Stimulated activated CD4-positive, alpha-beta T cell treated with anti-CD3 and anti-CD28 coated beads, Interleukin-4, amount 100 ng/mL, for 4 hours (primary cell): Measurements from ENCODE around the gene KCNH1.

Experiments used
- DNase-seq, 2 experiments: peaks; one replicate each; pipeline ENCODE4 v3.0.0-alpha.2; 2020

Gene KCNH1

DNA sequence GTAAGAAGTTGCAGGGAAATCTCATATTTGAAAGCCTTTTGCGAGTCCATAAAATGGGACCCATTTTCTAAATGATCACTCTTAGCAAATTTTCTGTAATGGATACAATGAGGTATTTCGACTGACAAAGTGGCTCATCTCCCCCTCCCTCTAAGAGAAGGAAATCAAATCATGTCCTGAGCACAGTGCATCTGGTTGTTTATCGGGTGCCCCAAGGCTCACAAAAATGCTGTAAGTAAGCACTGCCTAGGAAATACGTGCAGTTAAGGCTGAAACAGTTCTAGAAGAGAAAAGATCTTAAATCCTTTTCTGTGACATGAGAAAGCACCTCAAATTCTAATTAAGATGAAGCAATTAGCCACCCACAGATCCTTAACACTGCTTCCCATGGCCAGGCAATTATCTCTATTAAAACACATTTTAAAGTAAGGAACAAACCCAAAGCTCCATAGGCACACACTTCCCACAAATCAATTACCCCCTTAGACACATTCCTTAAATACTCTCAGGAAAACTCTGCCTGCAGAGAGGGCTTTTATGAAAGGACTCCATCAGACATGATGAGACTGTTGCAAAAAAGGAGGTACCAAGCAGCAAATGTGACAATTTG lies 216.3 kb downstream of the KCNH1 start:
- DNase-seq, result no peak

DNA sequence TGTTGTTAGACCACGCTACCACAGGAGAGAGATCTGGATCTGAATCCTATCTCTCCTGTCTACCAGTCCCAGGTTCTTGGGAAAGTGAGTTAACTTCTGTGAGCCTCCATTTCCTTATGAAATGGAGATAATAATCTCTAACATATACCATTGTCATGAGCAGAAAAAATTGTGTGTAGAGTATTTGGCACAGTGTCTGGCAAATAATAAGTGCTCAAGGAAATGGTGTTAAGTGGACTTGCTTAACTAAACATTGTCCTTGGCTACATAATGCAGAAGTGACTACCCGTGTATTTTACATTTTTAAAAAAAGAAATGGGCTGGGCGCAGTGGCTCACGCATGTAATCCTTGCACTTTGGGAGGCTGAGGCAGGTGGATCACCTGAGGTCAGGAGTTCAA lies 217.4 kb downstream of the KCNH1 start:
- DNase-seq, result no peak

DNA sequence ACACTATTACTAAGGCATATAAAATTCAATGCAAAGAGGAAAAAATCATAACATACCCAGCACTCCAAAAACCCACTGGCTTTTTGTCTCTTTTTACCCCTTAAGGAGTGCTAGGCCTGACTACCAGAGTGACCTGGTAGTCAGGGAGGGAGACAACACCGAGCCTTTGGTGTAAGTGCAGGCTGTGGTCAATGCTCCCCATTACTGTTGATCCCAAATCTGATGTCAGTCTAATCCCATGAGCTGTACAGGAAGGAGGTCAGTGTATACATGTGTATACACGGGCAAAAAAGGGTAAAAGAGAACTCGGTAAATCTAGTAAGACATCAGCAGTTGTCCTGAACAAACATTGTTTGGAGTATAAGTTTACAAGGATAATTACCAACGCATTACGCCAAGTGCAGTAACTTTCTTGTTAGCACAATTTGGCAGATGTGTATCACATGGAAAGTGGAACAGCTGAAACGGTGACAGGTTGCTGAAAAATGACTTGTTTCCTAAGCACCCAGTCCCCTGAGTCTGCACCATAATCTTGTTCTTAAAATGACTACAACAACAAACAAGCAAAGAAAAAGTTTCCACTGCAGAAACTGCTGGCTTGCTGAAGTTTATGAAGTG lies 217.9 kb downstream of the KCNH1 start:
- no peak for DNase-seq

DNA sequence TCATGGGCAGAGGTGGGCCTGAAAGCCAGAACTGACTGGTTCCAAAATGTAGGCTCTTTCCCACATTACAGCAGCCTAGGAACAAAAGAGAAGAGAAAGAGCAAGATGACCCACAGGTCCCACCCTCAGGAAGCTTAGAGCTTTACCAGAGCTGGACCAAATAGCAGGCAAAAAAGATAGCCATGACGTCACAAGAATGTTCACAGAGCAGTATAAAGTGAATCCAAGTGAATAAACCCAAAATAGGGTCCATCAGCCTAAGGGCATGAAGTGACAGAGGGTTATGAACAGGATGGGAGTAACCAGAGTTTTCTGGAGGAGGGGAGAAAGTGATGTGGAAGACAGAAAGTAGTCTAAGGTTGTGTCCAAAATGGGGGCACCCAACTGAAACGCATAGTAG lies 221.2 kb downstream of the KCNH1 start:
- DNase-seq, result no peak

DNA sequence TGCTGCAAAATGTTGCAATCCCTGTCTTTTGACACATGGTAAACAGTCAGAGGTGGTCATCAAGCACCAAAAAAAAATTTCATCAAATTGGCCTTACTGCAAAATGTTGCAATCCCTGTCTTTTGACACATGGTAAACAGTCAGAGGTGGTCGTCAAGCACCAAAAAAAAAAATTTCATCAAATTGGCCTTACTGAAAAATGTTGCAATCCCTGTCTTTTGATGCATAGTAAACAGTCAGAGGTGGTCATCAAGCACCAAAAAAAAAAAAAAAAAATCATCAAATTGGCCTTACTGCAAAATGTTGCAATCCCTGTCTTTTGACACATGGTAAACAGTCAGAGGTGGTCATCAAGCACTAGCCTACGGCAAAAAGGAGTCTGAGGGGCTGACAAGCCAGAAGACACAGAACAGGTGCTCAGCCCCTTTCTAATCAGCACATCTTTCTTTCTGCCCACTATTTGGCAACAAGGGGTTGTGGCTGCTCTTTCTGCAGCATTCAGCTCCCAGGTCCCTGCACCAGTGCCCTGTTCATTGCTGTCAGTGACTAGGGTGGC lies 223.8 kb downstream of the KCNH1 start:
- no peak for DNase-seq

DNA sequence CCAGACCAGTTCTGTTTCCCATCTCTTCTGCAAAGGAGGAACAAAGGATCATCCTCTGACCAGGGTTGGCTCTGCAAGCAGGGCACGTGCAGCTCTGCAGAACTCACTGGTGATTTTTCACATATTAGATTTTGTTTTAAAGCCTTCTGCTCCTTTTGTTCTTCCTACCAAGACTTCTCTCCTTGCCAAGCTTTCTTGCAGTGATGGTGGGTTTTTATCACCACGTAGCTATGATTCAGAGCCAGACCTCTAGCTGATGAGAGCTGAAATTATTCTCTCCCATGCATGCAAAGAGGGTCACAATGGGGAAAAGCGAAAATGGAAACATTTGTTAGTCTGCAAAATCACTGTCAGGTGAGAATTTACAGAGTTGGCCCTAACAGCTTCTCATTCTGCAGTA lies 225.2 kb downstream of the KCNH1 start:
- DNase-seq, result no peak

DNA sequence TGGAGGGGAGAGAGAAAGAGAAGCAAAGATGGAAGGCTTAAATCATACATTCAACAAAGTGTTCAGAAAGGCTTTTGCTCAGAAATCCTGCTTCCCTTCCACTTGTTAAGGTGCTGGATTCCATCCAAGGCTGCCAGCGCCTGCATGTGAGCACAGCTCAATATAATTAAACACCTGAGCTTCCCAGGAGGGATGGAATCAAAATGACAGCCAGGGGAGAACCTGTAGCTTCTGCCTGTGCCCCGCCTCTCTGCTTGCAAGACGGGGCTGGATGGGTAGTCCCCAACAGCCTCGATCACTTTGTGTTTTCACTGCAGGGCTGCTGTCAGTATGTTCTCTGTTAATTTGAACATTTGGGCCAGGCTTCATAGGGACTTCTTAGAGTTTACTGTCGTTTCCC lies 225.7 kb downstream of the KCNH1 start:
- no peak for DNase-seq

DNA sequence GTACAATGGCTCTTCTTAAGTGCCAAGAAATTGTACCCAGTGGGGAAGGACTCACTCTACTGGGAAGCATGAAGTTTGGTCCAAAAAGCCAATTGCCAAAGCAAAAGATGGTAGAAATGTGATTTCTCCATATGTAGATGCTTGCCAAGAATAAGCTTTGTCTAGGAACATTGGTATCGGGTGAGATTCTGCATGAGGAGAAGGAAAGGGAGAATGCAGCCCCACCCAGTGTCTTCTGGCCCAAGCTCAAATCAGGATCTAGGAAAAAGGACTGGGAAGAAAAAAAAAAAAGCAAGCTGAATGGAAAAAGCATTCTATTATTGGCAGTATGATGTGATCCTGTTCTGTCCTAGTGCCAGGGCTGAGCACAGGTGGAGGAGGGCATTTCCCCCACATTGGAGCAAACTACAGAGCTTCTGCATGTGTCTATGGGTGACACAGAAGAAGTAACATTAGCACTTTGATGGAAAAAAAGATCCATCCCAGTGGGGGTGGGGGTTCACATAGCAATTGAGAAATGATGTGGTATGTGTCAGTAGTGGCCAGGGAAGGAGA lies 226.6 kb downstream of the KCNH1 start:
- DNase-seq, result no peak

DNA sequence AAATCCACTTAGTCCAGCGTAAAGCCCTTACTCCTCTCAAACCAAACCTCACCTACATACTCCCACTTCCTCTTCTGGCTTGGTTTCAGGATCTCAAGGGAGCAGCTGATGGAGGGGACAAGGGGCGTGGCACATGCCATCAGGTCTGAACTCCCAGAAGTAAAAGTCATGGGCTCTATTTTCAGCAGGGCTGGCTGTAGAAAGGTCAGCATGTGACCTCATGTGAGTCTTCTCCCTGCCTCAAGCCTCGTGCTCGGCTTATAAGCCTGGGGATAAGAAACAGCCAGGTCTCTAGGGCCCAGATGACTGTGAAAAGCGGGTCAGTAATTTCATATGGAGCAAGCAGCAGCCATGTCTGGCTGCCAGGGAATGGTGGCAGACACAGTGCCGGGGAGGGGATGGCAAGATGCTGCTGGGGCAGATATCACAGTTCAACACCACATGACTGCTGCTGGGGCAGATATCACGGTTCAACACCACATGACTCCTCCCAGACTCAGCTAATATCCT lies 227.9 kb downstream of the KCNH1 start:
- no peak for DNase-seq

DNA sequence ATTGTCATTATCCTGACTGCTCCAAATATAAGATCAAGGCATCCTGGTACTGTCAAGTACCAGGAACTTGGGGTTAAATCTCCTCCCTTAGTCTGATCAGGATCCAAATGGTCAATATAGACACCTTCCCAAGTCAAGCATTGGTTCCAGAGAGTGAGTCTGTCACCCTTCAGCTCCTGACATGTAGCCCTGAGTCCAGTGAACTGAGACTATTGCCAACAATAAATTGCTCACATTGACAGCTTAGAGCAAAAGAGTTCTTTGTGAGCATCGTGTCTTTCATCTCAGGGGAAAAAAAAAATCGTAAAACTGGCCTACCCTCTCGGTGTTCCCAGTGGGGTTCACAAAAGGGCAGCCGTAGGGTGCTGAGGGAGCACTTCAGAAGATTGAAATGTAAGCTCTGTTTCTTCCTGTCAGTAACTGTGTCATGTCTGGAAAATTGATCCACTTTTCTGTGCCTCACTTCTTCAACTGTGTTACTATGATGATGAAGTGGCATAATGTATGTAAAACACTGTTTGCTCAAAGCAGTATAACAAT lies 228.5 kb downstream of the KCNH1 start:
- DNase-seq, result no peak

DNA sequence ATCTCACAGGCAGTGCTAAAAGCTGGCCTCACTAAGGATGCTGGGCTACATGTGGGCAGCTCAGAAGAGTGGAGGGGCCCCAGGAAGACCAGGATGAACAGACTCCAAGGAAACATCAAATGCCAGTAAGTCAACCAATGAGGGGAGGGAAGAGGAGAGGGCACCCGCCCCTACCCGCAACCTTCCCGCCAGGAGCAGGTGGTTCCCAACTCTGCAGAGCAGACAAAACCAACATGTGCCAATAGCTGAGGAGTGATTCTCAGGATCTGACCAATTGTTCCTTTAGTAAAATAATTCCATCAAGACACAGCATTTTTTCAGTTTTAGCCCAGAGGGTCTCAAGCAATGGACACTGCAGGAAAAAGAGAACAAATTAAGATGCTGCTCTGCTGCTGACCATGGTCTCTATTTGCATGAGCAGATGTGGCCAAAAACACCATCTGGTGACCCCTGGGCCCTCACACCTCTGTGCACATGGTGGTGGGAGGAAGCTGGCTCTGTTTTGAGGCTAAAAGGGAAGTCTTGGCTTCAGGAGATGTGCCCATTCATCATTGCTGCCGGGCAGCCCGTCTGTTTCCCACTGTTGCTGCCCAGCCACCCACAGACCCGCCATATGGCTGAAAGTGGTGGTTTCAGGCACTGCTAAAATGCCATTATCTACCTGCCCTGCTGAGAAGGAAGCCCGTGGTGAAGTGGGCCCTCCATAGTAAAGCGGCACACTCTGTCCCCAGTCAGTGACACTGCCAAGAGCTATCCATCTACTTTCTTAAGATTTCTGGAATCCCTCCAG lies 231.8 kb downstream of the KCNH1 start:
- DNase-seq, result no peak

DNA sequence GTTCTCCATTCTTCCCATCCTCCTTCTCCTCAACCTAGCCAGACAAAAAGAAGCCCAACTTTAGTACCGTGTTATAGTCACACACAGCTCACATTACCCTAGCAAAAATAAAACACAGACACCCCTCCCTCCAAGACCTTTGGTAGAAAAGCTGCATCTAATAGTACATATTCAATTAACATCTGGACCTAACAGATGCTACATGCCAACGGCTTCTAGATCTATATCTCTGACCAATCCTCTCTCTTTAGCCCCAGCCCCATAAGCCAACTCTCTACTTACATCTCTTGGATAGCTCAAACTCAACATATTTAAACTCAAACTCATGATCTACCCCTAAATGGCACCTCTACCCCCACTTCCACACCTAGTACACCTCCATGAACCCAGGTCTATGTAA lies 233.1 kb downstream of the KCNH1 start:
- no peak for DNase-seq

DNA sequence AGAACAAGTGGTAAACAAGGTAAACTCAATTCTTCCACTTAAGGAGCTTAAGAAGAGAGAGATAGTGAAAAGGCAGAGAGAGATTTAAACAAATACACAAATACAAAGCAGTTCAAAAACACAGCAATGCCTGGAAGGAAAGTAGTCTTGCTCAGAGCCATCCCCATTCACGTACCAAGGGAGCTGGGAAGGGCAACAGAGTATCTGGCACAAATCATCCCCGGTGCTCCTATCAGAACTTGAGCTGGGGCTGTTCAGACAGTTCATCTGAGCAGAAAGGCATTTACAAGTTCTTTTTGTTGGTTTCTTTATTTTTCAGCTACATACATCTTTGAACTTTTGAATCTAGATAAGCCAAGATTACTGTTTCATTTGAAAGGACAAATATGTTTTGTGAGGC lies 233.9 kb downstream of the KCNH1 start:
- no peak for DNase-seq

DNA sequence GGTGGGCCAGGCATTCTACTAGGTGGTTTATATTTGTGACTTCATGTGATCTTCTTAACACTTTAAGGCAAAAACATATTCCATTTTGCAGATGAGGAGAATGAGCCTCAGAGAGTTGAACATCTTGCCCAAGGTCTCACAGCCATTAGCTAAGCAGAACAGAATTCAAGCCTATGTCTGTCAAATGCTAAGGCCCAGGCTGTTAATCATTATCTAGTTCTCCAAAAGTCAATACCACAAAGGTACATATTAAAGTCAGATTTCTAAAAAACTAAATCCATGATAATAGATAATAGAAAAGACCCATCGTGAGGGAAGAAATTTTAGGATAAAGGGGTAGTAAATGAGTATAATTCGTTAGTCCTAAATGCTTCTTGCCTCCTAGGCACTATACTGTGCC lies 234.3 kb downstream of the KCNH1 start:
- DNase-seq, result no peak

DNA sequence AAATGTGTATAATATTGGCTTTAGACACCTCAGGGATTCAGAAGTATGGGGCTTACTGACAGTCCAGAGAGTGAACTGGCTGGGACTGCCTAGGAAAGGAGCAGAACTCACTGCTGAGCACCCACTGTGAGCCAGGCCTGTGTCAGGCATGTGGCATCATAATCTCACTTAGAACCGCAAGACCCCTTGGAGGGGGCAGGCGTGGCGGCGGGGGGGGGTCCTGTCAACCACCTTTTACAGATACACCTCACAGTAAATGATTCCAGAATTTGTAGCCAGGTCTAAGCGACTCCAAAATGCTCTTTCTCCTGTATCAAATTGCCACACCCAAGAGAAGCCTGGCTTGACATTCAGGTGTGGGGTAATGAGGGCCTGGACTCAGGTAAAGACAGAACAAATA lies 235.5 kb downstream of the KCNH1 start:
- DNase-seq, result no peak

DNA sequence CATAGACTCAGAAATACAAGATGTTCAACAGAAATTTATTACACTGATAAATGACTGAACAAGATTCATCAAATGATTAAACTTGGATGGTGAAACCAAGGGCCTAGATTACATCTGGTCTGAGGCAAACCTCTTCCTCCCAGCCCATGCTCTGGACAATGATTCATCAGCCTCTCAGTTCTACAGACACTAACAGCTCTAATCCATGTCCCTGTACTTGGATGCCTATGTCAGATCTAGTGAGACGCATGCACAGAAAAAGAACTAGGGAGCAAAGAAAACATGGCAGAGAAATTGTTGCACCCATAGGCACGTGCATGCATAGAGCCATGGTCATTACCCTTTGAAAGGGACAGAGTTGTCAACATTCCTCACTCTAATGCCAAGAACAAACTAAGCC lies 250.1 kb downstream of the KCNH1 start:
- DNase-seq, result no peak

DNA sequence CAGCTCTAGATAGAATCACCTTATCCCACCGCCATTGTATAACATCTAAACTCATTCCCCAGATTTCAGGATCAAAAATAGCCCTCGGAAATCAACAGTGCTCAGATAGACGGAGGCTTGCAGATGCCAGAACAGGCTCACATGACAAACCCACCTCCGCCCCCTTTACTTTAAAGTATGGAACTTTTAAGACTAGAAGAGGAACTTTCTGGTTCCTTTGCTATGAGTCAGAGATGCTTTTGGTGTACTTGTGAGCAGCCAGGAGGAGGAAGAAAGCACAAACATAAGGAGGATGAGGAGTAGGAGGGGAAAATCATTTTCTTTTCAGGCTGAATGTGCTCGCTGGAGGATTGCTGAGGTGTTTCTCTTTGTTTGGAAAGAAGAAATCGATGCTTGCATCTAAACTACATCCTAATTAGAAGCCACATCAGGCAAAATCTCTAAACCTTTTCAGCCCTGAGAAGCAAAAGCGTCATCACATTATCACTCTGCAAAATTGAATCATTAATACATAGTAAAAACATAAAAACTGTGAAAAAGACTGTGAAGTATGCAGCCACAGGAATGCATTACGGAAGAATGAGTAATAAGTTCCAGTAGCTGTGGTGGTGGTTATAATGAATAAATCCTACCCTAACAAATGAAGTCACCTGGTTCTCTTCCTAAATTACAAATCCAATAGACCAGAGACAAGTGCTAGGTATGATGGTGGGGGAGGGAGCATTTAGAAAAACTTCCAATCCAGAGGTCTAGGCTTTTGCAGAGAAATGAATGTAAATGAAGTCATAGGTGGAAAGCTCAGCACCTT lies 251.3 kb downstream of the KCNH1 start:
- DNase-seq, result no peak

DNA sequence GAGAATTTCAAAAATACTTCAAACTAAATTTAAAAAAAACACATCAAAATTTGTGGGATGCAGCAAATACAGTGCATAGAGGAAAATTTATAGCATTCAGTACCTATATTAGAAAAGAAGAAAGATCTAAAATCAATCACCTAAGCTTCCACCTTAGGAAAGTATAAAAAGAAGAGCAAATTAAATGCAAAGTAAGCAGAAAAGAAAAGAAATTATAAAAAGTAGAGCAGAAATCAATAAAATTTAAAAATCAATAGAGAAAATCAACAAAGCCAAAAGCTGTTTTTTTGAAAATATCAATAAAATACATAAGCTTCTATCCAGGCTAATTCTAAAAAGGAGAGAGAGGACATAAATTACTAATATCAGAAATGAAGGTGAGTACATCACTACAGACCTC lies 255.4 kb downstream of the KCNH1 start:
- no peak for DNase-seq

DNA sequence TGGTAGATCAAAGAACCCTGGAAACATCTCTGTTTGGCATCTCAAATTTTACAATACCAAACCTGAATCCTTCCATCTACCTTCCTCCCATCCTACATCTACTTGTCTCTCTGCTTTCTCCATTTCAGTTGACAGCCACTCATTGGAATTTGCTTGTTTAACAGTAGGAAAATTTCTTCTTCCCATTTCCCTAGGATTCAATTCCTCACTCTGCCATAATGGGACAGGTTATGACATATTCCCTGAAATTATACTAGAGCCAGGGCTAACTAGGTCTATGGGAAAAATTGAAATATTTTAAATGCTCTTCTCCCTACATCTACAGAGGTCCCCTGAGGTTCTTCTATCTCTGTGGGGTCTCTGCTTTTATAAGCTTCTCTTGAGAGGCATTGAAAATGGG lies 257.7 kb downstream of the KCNH1 start:
- DNase-seq, result no peak

DNA sequence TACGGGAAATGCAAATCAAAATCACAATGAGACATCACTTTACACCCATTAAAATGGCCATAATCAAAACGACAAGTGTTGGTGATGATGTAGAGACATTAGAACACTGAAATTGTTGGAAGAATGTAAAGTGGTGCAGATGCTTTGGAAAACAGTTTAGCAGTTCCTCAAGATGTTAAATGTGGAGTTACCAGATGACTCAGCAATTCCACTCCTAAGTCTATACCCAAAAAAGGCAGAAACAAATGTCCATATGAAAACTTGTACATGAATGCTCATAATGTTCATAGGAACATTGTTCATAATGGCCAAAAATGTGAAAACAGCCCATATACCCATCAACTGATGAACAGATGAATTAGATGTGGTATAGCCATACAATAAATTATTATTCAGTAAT lies 267.4 kb downstream of the KCNH1 start:
- no peak for DNase-seq

DNA sequence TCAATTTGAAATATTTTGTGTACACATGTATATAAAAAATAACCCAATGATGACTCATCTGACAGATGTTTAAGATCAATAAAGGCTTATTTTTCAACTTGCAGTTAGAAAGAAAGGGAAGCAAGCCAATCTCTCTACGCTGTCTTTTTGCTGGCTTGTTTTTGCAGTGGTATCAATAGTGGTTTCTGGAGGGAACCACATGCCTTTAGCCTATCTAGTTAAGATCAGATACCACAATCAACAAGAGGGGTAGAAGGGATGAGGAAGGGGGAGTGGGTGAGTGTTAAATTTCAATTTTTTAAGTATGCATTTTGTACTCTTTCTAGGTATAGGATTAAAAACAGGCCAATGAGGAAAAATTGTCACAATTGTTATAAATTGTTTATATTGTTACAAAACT lies 276.2 kb downstream of the KCNH1 start:
- no peak for DNase-seq

DNA sequence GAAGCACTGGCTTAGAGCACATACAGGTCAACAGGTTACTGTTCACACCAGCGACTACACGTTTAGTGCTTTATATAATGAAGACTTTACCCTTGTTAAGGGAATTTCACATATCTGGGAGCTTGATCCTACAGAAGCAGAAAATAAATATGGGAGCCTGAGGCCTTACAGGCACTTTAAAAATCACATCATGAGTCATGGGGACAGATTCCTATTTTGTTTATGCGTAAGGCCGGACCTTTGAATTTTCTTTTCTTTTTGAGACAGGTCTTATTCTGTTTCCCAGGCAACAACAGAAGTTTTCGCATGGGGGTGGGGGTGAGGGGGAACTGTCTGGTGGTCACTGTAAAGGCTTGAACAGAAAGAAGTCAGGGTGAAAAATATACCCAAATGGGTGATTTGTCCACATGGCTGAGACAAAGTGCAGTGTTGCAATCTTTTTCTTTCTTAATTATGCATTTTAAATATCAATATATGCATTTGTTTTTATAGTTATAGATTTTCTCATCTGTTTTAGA lies 276.7 kb downstream of the KCNH1 start:
- DNase-seq, result no peak
